HG03280 (cell line): ENCODE measurements around the gene NDFIP2.

Experiments used
- ATAC-seq: cut with Tn5 transposase; IDR thresholded peaks from one replicate; pipeline ENCODE4 v1.9.1; 2021; ENCODE audit warnings: mild to moderate bottlenecking, moderate library complexity; ENCODE audit not compliant: unreplicated experiment

NDFIP2 gene, protein sequence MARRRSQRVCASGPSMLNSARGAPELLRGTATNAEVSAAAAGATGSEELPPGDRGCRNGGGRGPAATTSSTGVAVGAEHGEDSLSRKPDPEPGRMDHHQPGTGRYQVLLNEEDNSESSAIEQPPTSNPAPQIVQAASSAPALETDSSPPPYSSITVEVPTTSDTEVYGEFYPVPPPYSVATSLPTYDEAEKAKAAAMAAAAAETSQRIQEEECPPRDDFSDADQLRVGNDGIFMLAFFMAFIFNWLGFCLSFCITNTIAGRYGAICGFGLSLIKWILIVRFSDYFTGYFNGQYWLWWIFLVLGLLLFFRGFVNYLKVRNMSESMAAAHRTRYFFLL

DNA sequence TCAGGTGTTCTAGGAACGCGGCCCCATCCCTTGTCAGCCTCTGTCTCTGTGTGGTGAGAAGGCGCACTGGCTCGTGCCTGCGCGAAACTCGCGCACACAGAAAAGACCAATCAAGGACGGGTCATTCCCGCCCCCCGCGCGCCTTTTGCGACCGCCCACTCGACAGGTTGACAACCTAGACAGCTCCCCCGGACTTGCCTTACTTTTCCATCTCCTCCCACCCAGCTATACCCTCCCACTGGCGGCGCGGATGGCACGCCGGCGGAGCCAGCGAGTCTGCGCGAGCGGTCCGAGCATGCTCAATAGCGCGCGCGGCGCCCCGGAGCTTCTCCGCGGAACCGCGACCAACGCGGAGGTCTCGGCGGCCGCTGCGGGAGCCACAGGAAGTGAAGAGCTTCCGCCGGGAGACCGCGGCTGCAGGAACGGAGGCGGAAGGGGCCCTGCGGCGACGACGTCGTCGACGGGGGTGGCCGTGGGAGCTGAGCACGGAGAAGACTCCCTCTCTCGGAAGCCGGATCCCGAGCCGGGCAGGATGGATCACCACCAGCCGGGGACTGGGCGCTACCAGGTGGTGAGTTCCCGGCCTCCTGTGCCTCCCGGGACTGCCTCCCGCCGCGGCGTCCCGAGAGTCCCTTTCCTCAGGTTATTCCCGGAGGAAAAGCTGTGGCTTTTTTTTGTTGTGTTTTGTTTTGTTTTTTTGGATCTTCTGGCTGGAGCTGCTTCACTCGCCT, at the start of gene NDFIP2:
Gene NDFIP2 (plus strand): TSS at position 202 of the 731 bp plus-strand sequence. CDS start 49 bp downstream, at position 251.
- peak; percentile 87 for ATAC-seq

DNA sequence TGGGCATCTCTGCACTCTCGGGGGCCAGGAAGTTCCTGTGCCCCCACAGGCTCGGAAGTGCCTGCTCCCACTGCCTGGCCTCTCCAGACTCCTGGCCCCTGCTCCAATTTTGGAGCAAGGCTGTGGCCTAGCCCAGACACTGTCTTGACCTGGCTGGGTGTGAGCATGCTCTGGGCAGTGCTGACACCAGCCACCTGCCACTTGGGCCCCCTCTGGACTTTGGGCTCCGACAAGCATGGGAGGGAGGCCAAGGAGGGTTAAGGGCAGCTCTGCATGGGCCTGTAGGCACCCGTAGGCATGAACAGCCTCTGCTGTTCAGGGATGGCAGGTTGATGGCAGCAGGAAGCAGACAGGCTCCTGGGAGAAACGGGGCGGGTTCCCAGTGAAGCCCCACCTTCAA, 48.9 kb upstream of the NDFIP2 start:
- ATAC-seq: no peak

DNA sequence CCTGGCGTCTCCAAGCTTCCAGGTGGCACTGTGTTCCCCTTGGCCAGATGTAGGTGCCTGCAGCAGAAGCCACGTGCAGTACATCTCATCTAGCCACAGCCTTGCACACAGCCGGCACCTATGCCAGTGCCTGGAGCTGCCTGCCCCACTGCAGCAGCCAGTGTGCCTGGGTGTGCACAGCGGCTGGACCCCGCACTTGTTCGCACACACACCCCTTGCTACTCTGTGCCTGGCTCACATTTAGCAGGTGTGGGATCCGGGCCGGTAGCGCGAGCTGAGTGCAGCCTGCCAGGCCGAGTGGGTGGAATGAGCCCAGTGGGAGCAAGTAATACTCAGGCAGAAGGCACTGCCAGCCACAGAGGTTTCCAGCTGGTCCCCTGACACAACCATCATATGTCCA, 48.0 kb upstream of the NDFIP2 start:
- ATAC-seq: no peak

DNA sequence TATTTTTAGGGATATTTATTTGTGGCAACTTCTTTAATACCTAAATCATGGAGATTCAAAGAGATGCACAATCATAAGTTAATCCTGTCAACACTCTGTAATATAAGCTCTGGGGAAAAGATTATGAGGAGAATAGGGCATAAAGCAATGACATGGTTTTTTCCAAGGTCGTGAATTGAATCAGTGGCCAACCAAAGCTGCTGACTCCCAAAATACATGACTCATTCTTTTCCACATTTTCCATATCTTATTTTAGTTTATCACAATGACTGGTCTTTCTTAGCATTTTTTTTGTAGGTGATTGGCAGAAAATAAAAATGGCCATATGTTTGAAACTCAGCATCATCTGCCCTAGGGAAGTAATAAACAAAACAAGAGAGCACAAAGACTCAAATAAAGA, 46.4 kb upstream of the NDFIP2 start:
- no peak for ATAC-seq

DNA sequence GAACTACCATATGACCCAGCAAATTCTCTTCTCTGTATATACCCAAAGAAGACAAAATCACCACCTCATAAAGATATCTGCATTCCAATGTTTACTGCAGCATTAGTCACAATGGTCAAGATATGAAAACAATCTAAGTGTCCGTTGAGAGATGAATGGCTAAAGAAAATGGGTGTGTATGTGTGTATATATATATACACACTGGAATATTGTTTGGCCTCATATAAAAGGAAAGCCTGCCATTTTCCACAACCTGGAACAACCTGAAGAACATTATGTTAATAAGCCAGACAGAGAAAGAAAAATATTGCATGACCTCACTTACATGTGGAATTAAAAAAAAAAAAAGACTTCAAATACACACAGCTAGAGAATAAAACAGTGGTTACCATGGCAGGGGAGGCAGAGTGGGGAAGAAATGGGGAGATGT, 45.4 kb upstream of the NDFIP2 start:
- no peak for ATAC-seq

DNA sequence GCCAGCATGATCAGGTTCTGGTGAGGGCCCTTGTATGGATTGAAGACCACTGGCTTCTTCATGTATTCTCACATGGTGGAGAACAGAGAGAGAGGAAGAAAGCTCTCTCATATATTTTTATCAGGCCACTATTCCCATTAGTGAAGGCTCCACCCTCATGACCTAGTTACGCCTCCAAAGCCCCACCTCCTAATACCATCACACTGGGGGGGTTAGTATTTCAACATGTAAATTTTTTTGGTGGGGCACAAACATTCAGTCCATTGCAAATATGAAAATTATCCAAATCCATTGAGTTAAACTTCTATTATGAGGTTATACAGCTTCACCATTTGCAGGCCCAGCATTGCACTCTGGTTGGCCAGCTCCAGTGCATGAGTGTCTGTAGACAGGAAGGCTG, 41.7 kb upstream of the NDFIP2 start:
- no peak for ATAC-seq

DNA sequence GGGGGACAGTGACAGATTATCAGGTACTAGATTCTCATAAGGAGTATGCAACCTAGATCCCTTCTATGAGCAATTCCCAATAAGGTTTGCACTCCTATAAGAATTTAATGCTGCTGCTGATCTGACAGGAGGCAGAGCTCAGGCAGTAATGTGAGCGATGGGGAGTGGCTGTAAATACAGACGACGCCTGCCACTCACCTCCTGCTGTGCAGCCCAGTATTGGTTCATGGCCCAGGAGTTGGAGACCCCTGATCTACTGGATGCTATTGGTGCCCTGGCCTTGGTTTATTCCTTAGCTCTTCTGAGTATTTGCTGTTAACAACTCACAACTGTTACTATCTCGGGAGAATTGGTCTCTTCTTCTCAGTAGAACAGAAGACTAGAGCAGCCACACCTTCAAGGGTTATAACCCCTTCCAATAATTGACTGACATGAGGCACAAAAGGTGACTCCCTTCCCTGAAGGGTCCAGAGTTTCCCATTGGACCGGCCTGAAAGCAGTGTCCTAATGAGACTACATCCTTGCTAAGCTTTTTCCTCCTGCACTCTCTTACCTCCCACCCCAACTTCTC, 39.9 kb upstream of the NDFIP2 start:
- ATAC-seq: no peak

DNA sequence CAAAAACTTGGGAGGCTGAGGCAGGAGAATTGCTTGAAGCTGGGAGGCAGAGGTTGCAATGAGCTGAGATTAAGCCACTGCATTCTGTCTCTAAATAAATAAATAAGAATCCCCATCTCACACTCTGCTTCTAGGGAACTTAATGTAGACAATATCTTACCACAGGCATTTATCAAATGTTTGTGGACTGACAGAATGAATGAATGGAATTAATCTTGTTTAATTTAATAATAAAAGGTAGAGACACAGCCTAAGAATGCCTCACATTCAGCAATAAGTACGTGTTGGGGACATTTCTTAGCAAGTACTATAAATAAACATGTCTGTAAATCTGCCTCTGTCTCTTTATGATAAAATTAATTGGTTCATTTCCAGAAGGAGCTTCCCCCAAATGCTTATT, 38.7 kb upstream of the NDFIP2 start:
- no peak for ATAC-seq

DNA sequence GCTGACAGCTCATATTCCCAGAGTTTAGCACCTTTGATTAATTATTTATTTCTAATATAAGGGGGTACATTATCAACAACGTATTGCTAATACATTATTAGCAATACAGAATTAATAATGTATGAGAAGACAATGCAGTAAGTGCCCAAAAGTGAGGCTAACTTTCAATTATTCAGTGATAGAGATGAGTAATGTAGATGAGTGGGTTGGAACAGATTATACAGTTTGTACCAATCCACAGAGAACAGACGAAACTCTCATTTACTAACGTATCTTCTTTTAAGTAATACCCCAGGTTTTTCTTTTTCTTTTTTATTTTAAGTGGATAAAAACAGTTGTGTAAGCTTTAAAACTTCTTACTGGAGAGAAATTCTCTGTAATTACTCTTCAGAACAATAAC, 38.2 kb upstream of the NDFIP2 start:
- ATAC-seq: no peak

DNA sequence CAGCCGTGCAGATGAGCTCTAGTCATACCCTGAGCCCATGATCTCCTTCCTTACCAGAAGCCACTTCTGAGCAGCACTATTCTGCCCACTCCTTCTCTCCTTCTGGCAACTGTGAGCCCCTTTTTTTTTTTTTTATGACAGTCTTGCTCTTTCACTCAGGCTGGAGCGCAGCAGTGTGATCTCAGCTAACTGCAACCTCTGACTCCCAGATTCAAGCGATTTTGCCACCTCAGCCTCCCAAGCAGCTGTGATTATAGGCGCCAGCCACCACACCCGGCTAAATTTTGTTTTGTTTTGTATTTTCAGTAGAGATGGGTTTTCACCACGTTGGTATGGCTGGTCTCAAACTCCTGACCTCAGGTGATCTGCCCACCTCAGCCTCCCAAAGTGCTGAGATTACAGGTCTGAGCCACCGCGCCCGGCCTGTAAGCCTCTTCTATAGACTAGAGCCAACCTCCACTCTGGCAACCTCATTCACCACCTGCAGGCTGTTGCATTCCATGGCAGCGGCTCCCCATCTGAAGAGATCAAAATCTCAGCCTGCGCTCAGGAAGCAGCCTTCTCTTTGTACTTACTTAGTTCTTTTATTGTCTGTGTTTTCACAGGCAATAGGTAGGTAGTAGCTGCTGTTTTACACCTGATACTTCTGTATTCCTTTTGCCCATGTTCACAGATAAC, 34.8 kb upstream of the NDFIP2 start:
- ATAC-seq: no peak

DNA sequence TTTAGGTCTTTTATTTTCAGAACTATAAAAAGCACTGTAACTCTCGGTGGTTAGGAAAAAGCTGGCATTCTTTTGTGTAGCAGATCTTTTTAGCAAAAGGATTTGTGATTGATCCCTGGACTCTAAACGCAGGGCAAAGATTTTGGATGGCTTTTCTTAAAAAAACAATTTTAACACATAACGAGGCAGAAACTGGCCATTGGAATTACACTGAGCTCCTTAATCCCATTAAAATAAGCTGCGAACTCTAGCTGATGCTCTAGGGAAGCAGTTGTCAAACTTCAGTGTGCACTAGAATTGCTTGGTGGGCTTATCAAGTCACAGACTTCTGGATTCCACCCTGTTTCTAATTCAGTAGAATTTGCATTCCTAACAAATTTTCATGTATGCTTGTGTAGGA, 33.8 kb upstream of the NDFIP2 start:
- ATAC-seq: no peak

DNA sequence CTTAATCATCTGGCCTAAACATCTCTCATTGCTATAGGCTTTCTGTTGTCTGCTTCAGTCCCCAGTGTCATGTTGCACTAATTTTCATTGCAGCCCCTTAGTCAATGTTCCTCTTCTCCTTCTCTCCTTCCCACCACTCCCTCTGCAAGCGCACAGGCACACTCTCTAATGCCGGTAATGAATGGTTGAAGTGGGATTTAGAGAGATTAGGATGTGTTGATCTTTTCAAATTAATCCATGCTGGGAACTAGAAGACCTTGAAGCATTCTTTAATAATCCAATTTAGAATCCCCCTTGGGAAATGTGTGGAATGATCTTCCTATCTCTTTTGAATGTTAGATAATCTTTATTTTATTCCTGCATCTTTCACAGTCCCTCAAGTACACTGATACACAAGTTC, 33.2 kb upstream of the NDFIP2 start:
- no peak for ATAC-seq

DNA sequence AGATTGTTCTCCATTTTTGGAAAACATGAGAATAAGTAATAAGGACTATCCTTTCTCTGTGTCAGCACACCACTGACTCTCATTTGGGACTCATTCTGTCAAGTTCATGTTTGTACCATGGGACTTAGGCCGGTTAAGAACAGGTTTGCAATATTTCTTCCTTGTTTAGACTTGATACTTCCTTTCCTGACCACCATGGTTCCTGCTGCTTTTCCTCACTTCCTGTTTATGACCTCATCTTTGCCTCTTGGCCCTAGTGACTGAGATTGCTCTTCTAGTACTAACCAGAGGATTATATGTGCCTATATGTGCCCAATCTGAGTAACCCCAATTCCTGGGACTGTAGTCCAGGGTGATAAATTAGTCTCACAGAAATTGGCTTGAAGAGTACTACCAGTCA, 32.5 kb upstream of the NDFIP2 start:
- ATAC-seq: no peak

DNA sequence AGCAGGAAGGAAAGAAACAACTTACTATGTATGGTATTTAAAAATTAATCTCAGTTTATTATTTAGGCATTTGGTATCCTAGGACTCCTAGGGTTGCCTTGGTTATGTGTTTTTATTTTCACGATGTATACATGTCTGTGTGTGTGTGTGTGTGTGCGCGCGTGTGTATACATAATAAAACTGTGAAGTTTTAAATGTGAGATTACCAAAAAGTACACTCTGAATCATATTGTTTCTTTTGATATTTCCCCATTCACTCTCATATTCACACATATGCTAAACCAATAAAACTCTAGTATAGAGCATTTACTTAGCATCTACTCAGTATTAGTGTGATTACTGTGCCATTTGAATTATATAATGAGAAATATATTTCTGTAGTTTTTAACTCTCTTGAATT, 30.8 kb upstream of the NDFIP2 start:
- ATAC-seq: no peak

DNA sequence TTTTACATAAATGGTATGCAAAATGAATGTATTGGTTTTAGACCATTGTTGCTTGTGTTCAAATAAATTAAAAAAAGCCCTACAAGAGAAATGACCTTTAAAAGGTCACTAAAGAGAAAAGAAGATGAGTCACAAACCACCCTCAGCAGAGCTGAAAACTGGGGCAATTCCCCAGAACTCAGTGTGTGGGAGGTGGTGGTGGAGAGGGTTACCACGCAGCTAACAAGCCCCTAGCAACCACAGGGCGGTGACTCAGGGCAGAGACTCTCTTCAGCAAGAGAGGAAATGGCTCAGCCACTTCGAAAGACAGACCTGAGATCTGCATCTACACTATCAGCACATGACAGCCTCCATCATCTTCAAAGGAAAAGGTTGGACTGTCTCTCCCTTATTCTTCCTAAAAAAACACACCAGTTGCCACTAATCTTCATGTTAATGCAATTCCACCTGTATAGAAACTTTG, 29.4 kb upstream of the NDFIP2 start:
- ATAC-seq: peak; percentile 100

DNA sequence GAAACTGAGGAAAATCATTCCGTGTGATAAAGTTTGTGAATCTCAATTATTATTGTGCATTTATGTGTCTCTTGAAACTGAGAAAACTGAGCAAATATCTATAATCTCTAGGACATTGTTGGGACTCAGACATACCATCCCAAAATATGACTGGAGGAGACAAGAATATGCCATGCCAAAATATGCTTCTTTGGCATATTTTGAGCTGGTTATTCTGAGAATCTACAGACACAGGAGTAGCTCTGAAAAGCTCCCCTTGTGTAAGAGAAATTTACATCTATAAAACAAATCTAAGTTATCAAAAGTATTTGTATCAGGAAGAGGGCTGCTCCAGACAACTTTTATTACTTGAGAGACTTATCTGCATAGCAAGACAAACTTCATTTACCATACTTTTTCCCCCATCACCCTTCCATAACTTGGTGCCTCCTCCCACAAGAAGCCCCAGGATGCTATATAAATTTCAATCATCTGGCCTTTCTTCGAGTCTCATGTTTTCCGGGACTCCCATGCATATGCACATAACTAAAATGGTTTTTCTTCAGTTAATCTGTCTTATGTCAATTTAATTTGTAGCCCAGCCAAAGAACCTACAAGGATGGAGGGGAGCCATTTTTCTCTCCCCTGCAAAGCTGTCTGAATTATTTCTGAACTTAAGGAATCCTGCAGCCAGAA, 28.6 kb upstream of the NDFIP2 start:
- no peak for ATAC-seq

DNA sequence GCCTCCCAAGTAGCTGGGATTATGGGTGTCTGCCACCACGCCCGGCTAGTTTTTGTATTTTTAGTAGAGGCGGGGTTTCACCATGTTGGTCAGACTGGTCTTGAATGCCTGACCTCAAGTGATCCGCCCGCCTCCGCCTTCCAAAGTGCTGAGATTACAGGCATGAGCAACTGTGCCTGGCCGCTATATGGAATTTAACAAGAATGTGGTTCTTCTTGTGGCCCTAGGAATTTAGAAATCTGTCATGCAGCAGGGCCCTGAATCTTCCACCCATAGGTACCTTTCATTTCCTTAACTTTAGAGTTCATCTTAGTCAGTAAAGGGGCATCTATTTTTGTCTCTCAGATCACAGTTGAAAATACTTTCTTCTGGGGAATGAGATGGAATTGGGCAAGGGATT, 25.6 kb upstream of the NDFIP2 start:
- ATAC-seq: no peak

DNA sequence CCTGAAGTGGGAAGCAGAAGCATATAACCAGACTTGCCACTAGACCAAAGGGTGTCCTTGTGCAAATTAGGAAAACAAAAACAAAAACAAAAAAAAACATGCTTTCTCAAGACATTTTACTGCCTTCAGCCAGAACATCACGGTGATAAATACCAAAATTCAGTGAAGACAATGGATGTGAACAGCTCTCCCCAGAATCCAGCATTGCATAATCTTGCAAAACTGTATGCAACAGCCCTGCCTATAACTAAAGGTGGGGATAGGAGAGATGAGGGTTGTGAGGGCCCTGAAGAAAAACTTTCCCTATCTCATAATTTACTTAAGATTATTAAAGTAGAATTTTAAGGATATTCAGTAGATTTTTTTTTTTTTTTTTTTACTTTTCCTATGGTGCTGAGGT, 24.9 kb upstream of the NDFIP2 start:
- no peak for ATAC-seq

DNA sequence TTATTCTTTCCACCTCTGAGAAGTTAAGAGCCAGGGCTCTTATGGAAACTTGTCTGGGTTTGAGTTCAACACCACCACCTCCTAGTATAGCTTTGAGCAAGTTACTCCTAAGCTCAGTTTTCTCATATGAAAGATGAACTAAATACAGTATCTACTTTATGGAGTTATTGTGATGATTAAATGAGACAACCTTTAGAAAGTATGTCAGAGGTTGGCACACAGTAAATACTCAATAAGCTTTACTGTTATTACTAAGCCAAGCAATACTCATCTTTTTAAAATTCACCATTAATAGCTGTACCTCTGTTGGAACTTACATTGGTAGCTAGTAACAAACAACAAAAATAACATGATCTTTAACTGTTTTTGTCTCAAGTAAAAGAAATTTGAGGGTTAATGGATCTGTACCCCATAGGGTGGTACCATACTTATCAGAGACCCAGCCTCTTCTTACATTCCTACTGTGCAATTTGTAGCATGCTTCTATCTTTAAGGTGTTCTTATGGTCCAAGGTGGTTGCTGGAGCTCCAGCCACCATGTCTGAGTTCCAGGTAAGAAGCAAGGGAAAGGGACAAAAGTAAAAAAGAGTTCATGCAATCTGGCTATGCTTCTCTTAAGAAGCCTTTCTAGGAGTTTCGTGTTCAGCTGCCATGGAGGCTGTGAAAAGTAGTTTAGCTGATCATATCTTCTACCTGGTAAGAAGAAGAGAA, 24.1 kb upstream of the NDFIP2 start:
- ATAC-seq: peak; percentile 40

DNA sequence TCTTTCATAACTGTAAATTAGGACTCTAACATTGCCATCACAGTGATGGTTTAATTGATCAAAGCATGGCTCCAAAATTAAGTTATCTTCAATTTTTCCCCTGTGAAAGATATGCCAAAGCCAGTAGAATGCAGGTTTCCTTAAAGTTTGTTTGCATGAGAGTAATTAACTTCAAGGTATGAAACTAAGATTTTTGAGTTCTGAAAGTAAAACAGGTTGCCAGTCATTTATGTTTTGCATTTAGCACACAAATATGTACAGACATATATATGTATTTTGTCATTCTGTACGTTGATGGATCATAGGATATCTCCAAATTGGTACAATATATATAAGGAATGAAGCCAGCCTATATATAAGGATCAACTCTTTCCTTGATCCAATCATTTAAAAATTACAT, 23.6 kb upstream of the NDFIP2 start:
- ATAC-seq: peak; percentile 66
